K562 (cell line): ENCODE data around the gene RCC2. TPM values are rescaled to one million over a fixed set of nuclear protein-coding genes. Genes with fewer than 3 reads are reported as not detected.

Source experiments
- RBFOX2 ChIP-seq: fragments of 200-400 bp; formaldehyde crosslinking; IDR thresholded peaks from 2 replicates; pipeline ENCODE4 v1.6.1; 2017; ENCODE audit warnings: low read depth, mild to moderate bottlenecking, low read length, moderate library complexity
- RBM15 ChIP-seq: fragments of 200-400 bp; formaldehyde crosslinking; IDR thresholded peaks from 2 replicates; pipeline ENCODE4 v1.6.1; 2018; ENCODE audit warnings: mild to moderate bottlenecking, low read length, moderate library complexity; ENCODE audit not compliant: insufficient read depth
- RUNX1 ChIP-seq: sonication (generic); IDR thresholded peaks from 2 replicates; pipeline ENCODE4 v1.6.1; 2016; ENCODE audit warnings: antibody characterized with exemption, low read depth
- polyA plus RNA-seq, 8 experiments: library from polyadenylated mRNA; depleted of rRNA in 4 of 8; stranded (reverse) in 5 of 8; unstranded in 3 of 8; fragments of >200 nt; fragmentation: Nextera tagmentation in 2 of 8; fragmentation: Illumina TruSeq in 1 of 8; extraction: Ambion mirVana in 2 of 8; extraction: Trizol in 1 of 8; gene quantifications; 2 replicates each; pipeline versions ENCODE4 v1.2.1 to v1.2.3, GENCODE V29; 2011 to 2014; ENCODE audit warnings: inconsistent platforms in 1 of 8, missing spikeins in 1 of 8
- total RNA-seq, 7 experiments: library from RNA; depleted of rRNA in 6 of 7; stranded (reverse); fragments of >200 nt in 6 of 7; fragmentation: Illumina TruSeq in 2 of 7; extraction: Trizol in 2 of 7; gene quantifications; 2 replicates each; pipeline versions ENCODE4 v1.2.1 to v1.2.3, GENCODE V29; 2011 to 2021; ENCODE audit warnings: low replicate concordance in 1 of 7
- TF ChIP-seq, protein P1 (sequence below), 2 experiments: fragments of 450-650 bp in 1 of 2; sonication (generic) in 1 of 2; formaldehyde crosslinking in 1 of 2; IDR thresholded peaks; 2 replicates each; pipeline versions ENCODE4 v1.7.1 to v1.9.0; 2016 to 2022; ENCODE audit warnings: inconsistent platforms in 1 of 2, mild to moderate bottlenecking in 1 of 2, missing genetic modification reagents in 1 of 2
- TF ChIP-seq, protein P2 (sequence below): sonication (generic); formaldehyde crosslinking; IDR thresholded peaks from 2 replicates; pipeline ENCODE4 v1.8.0; 2023; ENCODE audit warnings: mild to moderate bottlenecking, missing genetic modification reagents
- TF ChIP-seq, protein P3 (sequence below): IDR thresholded peaks from 2 replicates; pipeline ENCODE4 v1.6.1; 2011; ENCODE audit warnings: borderline replicate concordance, low read depth, mild to moderate bottlenecking, moderate library complexity, low read length; ENCODE audit not compliant: insufficient read depth, poor library complexity, severe bottlenecking
- TF ChIP-seq, protein P4 (sequence below): IDR thresholded peaks from 3 replicates; pipeline ENCODE4 v1.6.1; 2011; ENCODE audit warnings: borderline replicate concordance, mild to moderate bottlenecking; ENCODE audit not compliant: insufficient read length, insufficient read depth
- TF ChIP-seq, protein P5 (sequence below): fragments of 200-800 bp; sonication (Bioruptor generic); IDR thresholded peaks from 2 replicates; pipeline ENCODE4 v1.6.1; 2017; ENCODE audit warnings: missing genetic modification characterization, missing compliant biosample characterization

RCC2 gene
- total and polyA plus RNA-seq, 9 of the 15 experiments (the other 6 are each of a cell fraction or from before 2014, with no cell fraction given): 31.8 to 292 (median 116) TPM

DNA sequence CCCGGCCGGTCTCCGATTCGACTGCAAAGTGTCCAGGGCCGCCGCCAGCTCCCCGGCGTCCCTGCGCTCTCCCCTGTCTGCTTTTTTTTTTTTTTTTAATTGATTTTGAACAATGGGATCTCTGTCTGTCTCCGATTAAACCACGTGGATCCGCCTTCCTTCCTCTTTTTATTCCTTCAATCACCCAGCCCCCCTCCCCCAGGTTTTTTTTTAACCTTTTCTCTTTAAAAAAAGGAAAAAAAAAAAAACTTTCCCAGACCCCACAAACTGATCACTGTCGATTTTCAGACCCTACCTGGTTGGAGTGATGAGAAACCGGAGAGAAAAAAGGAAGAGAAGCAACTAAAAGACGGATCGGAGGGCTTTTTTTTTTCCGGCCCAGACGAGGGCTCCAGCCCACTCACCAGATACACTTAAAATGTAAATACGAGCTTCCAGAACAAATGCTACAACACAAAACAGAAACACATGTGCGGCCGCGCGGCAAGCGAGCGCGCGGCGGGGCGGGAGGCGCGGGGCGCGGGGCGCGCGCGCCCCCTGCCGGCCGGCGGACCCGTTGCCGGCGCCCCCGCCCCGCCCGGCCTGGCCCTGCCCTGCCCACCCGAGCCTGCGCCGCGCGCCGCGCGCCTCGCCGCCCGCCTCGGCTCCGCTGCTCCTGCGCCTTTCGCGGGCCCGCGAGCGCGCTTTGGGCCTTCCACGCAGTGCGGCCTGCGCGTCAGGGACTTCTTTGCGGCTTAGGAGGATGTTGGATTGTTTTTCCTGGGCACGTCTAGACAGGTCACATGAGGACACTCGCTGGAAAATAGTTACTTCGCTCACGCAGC is at the start of gene RCC2 (continued):
- TF ChIP-seq, protein P1, sequence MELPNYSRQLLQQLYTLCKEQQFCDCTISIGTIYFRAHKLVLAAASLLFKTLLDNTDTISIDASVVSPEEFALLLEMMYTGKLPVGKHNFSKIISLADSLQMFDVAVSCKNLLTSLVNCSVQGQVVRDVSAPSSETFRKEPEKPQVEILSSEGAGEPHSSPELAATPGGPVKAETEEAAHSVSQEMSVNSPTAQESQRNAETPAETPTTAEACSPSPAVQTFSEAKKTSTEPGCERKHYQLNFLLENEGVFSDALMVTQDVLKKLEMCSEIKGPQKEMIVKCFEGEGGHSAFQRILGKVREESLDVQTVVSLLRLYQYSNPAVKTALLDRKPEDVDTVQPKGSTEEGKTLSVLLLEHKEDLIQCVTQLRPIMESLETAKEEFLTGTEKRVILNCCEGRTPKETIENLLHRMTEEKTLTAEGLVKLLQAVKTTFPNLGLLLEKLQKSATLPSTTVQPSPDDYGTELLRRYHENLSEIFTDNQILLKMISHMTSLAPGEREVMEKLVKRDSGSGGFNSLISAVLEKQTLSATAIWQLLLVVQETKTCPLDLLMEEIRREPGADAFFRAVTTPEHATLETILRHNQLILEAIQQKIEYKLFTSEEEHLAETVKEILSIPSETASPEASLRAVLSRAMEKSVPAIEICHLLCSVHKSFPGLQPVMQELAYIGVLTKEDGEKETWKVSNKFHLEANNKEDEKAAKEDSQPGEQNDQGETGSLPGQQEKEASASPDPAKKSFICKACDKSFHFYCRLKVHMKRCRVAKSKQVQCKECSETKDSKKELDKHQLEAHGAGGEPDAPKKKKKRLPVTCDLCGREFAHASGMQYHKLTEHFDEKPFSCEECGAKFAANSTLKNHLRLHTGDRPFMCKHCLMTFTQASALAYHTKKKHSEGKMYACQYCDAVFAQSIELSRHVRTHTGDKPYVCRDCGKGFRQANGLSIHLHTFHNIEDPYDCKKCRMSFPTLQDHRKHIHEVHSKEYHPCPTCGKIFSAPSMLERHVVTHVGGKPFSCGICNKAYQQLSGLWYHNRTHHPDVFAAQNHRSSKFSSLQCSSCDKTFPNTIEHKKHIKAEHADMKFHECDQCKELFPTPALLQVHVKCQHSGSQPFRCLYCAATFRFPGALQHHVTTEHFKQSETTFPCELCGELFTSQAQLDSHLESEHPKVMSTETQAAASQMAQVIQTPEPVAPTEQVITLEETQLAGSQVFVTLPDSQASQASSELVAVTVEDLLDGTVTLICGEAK (IDR thresholded peaks at IDR 0.05): no peak; the same call in none of the 2 replicates
- TF ChIP-seq, protein P1 (CRISPR knock-in tag; IDR thresholded peaks at IDR 0.05): no peak
- TF ChIP-seq RBM15: no peak
- no peak for TF ChIP-seq RUNX1
- TF ChIP-seq, protein P2, sequence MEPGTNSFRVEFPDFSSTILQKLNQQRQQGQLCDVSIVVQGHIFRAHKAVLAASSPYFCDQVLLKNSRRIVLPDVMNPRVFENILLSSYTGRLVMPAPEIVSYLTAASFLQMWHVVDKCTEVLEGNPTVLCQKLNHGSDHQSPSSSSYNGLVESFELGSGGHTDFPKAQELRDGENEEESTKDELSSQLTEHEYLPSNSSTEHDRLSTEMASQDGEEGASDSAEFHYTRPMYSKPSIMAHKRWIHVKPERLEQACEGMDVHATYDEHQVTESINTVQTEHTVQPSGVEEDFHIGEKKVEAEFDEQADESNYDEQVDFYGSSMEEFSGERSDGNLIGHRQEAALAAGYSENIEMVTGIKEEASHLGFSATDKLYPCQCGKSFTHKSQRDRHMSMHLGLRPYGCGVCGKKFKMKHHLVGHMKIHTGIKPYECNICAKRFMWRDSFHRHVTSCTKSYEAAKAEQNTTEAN (CRISPR knock-in tag): no peak
- TF ChIP-seq RBFOX2: peak; percentile 70
- TF ChIP-seq, protein P3, sequence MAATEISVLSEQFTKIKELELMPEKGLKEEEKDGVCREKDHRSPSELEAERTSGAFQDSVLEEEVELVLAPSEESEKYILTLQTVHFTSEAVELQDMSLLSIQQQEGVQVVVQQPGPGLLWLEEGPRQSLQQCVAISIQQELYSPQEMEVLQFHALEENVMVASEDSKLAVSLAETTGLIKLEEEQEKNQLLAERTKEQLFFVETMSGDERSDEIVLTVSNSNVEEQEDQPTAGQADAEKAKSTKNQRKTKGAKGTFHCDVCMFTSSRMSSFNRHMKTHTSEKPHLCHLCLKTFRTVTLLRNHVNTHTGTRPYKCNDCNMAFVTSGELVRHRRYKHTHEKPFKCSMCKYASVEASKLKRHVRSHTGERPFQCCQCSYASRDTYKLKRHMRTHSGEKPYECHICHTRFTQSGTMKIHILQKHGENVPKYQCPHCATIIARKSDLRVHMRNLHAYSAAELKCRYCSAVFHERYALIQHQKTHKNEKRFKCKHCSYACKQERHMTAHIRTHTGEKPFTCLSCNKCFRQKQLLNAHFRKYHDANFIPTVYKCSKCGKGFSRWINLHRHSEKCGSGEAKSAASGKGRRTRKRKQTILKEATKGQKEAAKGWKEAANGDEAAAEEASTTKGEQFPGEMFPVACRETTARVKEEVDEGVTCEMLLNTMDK: peak; percentile 60
- TF ChIP-seq, protein P4, sequence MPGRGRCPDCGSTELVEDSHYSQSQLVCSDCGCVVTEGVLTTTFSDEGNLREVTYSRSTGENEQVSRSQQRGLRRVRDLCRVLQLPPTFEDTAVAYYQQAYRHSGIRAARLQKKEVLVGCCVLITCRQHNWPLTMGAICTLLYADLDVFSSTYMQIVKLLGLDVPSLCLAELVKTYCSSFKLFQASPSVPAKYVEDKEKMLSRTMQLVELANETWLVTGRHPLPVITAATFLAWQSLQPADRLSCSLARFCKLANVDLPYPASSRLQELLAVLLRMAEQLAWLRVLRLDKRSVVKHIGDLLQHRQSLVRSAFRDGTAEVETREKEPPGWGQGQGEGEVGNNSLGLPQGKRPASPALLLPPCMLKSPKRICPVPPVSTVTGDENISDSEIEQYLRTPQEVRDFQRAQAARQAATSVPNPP: no peak
- TF ChIP-seq, protein P5, sequence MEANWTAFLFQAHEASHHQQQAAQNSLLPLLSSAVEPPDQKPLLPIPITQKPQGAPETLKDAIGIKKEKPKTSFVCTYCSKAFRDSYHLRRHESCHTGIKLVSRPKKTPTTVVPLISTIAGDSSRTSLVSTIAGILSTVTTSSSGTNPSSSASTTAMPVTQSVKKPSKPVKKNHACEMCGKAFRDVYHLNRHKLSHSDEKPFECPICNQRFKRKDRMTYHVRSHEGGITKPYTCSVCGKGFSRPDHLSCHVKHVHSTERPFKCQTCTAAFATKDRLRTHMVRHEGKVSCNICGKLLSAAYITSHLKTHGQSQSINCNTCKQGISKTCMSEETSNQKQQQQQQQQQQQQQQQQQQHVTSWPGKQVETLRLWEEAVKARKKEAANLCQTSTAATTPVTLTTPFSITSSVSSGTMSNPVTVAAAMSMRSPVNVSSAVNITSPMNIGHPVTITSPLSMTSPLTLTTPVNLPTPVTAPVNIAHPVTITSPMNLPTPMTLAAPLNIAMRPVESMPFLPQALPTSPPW (CRISPR knock-in tag): peak; percentile 87
